A204.1 (cell line): Measurements from ENCODE around the gene MED12L.
"Not testable (repeated sequence)": the region's sequence is repeated elsewhere in the genome, so short reads cannot be mapped to it uniquely, and the experiment has no call there.

Experiments used
- FAIRE-seq: peaks from 2 replicates; lab custom pipeline; 2012; peaks lifted over from hg19 to GRCh38; lab: Jason Lieb, UNC

MED12L gene

GRCh38 chr3:151133917-151134450 is 48.5 kb downstream of the MED12L start:
- FAIRE-seq: no peak

- no peak for FAIRE-seq
Observed at GRCh38 chr3:151135541-151136337, 50.3 kb downstream of the MED12L start.

DNA sequence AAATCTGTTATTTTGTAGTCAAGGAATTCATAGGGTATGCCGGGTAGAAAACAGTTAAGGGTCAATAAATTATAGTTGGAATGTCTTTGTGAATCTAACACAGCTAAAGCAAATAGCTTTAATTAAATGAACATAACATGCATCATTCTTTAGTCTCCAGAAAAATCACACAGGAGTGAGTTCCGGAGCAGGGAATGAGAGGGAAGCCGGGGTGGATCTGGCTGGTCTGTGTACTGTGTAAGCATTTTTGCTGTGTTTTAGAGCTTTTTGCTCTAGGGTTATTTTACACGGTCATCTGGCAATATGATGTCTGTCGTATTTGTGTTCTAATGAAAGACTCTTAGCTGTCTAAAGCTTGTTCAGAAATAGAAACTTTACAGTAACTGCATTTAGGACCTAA is 57.5 kb downstream of the MED12L start:
- no peak for FAIRE-seq

GRCh38 chr3:151144016-151144415 is 58.6 kb downstream of the MED12L start:
- no peak for FAIRE-seq

DNA sequence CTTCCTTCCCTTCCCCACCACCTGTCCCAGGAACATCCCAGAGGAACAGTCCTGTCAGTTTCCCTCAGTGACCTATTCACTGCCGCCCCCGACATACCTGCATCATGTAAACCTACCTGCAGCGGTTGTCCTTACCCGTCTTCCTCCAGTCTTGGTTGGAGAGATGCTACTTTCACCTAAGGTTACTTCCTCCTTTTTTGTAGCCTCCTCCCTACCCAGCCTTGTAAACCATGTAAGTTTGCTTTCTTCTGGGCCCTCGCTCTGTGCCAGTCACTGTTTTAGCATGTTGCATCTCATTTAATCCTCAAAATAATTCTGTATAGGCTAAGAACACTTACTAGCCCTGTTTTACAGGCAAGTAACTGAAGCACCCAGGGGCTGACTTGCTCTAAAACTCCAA is 59.3 kb downstream of the MED12L start:
- no peak for FAIRE-seq

- FAIRE-seq: no peak
Observed at GRCh38 chr3:151145713-151146070, 60.2 kb downstream of the MED12L start.

- peak; percentile 3 for FAIRE-seq
Observed at GRCh38 chr3:151146071-151146730, 60.7 kb downstream of the MED12L start.

GRCh38 chr3:151146731-151147091 is 61.2 kb downstream of the MED12L start:
- no peak for FAIRE-seq

- no peak for FAIRE-seq
Observed at GRCh38 chr3:151147299-151147698, 61.8 kb downstream of the MED12L start.

DNA sequence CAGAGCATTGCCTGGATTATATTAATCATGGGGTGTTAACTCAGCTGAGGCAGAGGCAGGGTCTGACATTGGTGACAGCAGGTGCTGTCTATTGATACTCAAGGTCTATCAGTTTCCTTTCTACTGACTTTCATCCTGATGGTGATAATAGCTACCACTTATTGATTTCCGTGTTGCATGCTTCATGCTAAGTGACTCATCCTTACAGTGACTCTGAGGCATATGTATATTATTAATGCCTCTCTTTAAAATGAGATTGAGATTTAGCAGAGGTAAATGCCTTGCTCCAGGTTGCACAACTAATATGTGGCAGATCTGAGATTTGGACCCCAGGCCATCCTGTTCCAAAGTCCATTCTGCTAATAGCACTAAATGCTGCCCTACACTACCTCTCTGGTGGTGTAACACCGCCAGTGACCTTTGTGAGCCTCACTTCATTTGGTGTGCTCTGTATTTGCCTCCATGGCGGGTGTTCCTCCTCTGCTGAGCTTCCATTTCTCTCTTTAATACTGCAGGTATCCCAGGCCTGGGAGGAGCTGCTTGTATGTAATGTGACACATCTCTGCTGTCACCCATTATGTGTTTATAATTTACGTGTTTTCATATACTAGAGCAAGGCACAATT is 67.1 kb downstream of the MED12L start:
- no peak for FAIRE-seq

DNA sequence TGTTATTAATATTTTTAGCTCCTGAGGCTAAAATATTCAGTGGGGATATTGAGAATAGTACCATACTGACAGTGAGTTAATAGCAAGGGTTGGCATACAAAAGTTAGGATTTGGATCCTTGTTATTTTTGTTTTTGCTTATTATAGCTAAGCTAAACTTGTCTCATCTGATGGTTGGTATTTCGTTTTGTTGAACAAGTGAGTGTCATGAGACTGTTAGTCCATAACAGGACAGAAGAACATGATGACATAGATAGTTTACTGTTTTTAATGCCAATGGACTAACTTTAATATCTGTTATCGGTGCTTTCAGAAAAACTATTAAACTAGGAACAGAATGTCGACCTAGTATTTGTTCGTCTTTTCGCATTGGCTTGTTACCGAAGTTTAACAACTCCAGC is 69.1 kb downstream of the MED12L start:
- no peak for FAIRE-seq

DNA sequence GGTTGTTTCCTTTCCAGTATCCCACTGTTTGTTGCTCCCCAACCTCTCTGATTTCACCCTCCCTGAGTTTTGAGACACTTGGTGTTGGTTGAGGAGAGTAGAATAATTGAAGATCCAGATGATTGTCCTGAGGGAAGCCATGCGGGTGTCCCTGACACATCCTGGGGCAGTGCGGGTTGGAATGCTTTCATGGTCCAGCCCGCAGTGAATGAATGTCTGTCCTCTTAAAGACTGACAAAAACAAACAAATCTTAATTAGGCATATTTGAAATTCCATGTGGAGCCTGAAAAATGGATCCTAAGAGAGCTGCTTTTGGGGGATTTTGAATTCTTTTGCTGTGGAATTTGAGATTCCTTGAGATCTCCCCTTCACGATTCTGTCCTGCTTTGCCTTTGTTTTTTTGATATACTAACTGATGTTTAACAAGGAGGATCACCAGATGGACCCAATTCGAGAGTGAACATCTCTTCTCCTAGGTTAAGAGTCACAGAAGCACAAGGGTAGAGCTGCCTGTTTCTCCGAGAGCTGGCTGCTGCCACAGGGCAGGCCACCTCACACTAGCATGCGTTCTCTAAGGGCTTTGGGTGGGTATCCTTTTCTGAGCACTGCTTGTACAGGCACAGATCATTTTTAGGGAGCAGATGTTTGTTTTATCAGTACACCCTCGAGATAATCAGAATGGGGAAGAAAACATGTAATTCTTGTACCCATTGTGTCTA is 70.1 kb downstream of the MED12L start:
- no peak for FAIRE-seq

GRCh38 chr3:151156618-151157216 is 71.3 kb downstream of the MED12L start:
- FAIRE-seq: no peak

GRCh38 chr3:151159806-151160205 is 74.3 kb downstream of the MED12L start:
- FAIRE-seq: no peak

DNA sequence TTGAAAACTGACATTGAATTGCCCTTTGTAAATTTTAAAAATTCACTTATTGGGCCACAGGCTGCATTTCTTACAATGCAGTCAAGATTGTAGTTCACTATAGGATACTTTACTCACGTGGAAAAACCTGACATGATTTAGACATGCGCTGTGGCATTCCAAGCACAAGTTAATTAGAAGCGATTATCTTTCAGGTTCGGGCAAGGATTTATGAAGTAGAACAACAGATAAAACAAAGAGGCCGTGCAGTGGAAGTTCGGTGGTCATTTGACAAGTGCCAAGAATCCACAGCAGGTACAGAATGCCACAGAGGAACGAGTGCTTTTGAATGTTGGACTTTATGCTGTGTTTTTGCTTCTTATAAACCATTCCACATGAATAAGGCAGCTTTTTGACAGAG is 79.8 kb downstream of the MED12L start:
- no peak for FAIRE-seq

DNA sequence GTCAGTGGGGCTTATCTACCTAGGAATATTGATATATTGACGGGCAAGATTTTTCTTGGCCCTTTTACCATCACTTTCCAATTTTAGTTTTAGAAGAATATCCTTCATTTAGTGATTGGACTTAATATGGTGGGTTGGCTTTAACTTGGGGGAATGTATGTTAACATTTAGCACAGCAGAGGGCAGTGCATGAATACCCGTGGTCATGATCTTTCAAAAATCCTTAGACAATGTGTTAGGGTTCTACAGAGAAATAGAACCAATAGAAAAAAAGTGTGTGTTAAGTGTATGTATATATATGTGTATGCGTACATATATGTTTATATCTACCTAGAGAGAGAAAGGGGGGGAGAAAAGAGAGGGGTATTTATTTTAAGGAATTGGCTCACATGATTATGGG is 80.7 kb downstream of the MED12L start:
- no peak for FAIRE-seq

- no peak for FAIRE-seq
Observed at GRCh38 chr3:151168269-151169094, 83.0 kb downstream of the MED12L start.

DNA sequence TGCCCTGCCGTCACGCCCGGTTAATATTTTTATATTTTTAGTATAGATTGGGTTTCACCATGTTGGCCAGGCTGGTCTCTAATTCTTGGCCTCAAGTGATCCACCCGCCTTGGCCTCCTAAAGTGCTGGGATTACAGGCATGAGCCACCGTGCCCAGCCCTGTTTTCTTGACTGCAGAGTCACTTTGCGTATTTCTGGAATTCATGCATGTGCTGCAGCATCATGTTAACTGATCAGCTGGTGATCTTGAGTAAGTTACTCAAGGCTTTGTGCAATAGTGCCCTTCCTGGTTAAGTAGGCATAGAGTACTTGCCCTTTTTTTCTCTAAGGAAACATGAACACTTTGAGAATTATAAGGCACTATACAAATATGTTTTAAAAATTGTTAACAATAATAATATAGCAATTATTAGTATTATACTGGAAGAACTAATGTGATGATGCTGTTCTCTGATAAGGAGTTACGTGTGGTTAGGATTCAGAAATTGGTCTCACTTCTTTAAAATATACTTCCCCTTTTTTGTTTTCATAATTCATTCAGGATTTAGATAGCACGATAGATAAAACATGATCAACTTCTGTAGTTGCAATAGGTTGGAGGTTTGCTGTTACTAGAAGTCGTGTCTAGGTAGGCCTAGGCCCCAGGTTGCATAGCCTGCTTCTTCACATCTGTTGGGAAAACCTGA is 83.9 kb downstream of the MED12L start:
- no peak for FAIRE-seq

GRCh38 chr3:151169948-151170679 is 84.7 kb downstream of the MED12L start:
- FAIRE-seq: not testable (repeated sequence)

- FAIRE-seq: no peak
Observed at GRCh38 chr3:151171145-151171757, 85.8 kb downstream of the MED12L start.
